Body of pancreas (tissue), 4 donors: ENCODE results near the gene FBXL17.

Experiments used
- POLR2A ChIP-seq, 3 donors: fragments of 450-650 bp; IDR thresholded peaks; one replicate each; pipeline ENCODE4 v1.6.1; 2016; ENCODE audit warnings: antibody characterized with exemption in 3 of 3, mild to moderate bottlenecking in 2 of 3
- TF ChIP-seq, protein P1 (sequence below), 7 experiments: fragments of 450-650 bp in 4 of 7; fragments of 200-600 bp in 3 of 7; sonication (generic) in 3 of 7; IDR thresholded peaks; one replicate each; pipeline ENCODE4 v1.5.1; 2016 to 2019; ENCODE audit warnings: antibody characterized with exemption in 7 of 7

DNA sequence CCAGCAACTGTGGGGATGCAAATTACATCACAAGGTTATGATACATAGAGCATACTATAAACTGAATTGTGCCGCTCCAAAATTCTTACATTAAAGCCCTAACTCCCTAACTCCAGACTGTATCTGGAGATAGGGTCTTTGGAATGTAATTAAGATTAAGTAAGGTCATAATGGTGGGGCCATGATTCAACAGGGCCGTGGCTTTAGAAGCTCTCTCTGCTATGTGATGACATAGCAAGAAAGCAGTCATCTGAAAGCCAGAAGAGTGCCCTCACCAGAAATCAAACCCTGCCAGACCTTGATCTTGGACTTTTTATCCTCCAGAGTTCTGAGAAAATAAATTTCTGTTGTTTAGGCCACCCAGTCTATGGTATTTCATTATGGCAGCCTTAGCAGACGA lies 123.9 kb downstream of the FBXL17 start:
- TF ChIP-seq, protein P1, sequence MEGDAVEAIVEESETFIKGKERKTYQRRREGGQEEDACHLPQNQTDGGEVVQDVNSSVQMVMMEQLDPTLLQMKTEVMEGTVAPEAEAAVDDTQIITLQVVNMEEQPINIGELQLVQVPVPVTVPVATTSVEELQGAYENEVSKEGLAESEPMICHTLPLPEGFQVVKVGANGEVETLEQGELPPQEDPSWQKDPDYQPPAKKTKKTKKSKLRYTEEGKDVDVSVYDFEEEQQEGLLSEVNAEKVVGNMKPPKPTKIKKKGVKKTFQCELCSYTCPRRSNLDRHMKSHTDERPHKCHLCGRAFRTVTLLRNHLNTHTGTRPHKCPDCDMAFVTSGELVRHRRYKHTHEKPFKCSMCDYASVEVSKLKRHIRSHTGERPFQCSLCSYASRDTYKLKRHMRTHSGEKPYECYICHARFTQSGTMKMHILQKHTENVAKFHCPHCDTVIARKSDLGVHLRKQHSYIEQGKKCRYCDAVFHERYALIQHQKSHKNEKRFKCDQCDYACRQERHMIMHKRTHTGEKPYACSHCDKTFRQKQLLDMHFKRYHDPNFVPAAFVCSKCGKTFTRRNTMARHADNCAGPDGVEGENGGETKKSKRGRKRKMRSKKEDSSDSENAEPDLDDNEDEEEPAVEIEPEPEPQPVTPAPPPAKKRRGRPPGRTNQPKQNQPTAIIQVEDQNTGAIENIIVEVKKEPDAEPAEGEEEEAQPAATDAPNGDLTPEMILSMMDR (IDR thresholded peaks at IDR 0.05), result no peak
- TF ChIP-seq POLR2A (IDR thresholded peaks at IDR 0.05), result no peak
